OCI-M2 (cell line): ENCODE measurements around the gene RRP9.
"Not testable (repeated sequence)": the region's sequence is repeated elsewhere in the genome, so short reads cannot be mapped to it uniquely, and the experiment has no call there.

Source experiments
- DNase-seq: peaks from one replicate; lab custom pipeline; 2025; ENCODE audit not compliant: unreplicated experiment; lab: John Stamatoyannopoulos, UW

Gene RRP9, protein sequence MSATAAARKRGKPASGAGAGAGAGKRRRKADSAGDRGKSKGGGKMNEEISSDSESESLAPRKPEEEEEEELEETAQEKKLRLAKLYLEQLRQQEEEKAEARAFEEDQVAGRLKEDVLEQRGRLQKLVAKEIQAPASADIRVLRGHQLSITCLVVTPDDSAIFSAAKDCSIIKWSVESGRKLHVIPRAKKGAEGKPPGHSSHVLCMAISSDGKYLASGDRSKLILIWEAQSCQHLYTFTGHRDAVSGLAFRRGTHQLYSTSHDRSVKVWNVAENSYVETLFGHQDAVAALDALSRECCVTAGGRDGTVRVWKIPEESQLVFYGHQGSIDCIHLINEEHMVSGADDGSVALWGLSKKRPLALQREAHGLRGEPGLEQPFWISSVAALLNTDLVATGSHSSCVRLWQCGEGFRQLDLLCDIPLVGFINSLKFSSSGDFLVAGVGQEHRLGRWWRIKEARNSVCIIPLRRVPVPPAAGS

DNA sequence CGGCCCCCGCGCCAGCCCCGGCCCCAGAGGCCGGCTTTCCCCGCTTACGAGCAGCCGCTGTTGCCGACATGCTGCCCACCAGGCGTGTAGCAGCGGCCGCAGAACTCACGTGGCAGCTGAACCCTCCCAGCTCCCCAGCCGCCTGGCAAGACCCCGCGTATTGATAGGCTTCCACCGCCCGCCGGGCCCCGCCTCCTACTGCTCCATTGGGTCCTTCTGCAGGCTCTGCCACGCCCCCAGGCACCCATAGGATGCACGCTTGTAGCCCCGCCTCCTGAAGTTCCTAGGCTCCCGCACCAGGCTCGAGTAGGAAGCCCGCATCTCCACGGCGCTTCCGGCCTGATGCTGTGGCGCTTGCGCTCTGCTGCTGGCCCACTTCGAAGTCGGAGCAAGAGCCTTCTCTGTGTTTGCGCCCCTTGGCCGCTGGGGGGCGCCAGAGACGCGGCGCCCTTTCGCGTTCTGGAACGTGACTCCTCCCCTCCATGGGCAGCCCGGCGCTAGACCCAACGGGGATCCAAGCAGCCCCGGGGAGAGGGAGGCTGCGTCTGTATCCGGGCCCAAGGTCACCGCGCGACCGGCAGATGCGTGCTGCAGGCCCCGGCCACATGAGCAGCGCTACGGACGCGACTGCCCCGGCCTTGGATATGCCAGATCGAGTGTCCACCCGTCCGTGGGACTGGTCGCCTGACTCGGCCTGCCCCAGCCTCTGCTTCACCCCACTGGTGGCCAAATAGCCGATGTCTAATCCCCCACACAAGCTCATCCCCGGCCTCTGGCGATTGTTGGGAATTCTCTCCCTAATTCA lies at the start of gene RRP9, which contains the start of gene PARP3:
Gene RRP9, minus strand, starts transcription at position 107 of the 805 bp plus-strand sequence. Its CDS starts 37 bp downstream, at position 70.
Gene PARP3, plus strand, starts transcription at position 566 of the 805 bp plus-strand sequence. CDS start 993 bp downstream, outside the sequence.
- peak; percentile 94 for DNase-seq

DNA sequence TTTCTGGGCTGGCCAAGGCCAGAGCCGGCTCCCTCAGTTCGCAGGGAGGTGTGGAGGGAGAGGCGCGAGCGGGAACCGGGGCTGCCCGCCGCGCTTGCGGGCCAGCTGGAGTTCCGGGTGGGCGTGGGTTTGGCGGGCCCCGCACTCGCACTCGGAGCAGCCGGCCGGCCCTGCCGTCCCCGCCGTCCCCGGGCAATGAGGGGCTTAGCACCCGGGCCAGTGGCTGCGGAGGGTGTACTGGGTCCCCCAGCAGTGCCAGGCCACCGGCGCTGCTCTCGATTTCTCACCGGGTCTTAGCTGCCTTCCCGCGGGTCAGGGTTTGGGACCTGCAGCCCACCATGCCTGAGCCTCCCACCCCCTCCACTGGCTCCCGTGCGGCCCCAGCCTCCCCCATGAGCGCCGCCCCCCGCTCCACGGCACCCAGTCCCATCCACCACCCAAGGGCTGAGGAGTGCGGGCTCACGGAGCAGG lies 48.8 kb upstream of the RRP9 start:
- not testable (repeated sequence) for DNase-seq

DNA sequence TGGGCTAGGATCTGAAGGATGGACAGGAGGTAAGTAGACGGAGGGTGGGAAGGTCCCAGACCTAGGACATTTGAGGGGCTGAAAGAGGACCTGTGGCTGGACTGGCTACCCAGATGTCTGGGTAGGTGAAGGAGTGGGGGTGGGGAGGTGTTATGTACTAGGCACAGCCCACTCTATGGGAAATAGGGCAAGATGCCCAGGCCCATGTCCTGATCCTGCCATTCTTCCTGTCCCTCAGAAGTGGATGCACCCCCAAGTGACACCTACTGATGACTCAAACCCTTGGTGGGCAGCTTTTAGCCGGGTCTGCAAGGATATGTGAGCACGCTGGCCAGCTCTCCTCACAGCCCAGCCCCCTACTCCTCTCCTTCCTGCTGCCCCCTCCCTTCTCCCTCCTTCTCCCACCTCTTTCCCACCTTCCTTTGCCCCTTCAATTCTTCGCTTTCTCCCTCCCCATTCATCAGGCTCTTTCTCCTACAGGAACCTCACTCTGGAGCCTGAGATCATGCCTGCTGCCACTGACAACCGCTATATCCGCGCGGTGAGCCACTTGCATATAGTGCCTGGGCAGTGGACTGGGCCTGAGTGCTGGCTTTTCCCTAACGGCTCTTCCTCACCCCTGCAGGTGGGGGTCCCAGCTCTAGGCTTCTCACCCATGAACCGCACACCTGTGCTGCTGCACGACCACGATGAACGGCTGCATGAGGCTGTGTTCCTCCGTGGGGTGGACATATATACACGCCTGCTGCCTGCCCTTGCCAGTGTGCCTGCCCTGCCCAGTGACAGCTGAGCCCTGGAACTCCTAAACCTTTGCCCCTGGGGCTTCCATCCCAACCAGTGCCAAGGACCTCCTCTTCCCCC lies 46.8 kb upstream of the RRP9 start:
- DNase-seq = no peak

DNA sequence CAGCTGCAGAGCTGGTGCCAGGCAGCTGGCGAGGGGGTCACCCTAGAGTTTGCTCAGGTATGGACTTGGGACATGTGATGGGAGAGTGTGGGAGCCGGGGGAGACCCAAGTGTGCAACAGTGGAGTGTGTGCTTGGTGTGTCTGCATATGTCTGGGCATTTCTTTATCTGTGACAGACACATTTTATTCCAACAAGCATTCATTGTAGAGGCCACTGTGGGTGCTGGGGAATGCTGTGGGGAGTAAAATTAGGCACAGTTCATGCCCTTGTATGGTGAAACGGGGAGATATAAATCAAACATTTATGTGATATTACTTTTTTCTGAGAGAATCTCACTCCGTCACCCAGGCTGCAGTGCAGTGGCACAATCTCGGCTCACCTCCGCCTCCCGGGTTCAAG lies 45.9 kb upstream of the RRP9 start:
- DNase-seq = no peak

GRCh38 chr3:51986010-51986947 lies 44.6 kb upstream of the RRP9 start:
- no peak for DNase-seq

DNA sequence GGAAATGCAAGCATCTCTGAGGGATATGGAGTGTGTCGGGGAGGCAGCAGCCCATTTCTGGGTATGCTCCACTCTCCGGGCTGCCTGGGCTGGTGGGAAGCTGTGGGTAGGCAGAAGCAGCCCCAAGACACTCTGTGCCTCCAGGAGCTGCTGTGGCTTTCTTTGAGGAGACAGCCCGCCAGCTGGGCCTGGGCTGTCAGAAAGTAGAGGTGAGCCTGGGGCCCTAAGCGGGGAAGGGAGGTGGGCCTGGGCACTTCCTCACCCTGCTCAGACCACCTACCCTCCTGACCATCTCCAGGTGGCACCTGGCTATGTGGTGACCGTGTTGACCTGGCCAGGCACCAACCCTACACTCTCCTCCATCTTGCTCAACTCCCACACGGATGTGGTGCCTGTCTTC lies 43.4 kb upstream of the RRP9 start:
- no peak for DNase-seq

- DNase-seq = no peak
These were observed 42.6 kb upstream of the RRP9 start for GRCh38 chr3:51984269-51984647.

- no peak for DNase-seq
These were observed 42.0 kb upstream of the RRP9 start for GRCh38 chr3:51983578-51984268.

- DNase-seq = peak; percentile 59
These were observed 41.3 kb upstream of the RRP9 start, which contains the start of gene ACY1 for GRCh38 chr3:51982838-51983577. Gene ACY1, plus strand, starts transcription at chr3:51983535. Its CDS starts 530 bp downstream, at chr3:51984065.

GRCh38 chr3:51982352-51982837 lies 40.7 kb upstream of the RRP9 start:
- DNase-seq = no peak

DNA sequence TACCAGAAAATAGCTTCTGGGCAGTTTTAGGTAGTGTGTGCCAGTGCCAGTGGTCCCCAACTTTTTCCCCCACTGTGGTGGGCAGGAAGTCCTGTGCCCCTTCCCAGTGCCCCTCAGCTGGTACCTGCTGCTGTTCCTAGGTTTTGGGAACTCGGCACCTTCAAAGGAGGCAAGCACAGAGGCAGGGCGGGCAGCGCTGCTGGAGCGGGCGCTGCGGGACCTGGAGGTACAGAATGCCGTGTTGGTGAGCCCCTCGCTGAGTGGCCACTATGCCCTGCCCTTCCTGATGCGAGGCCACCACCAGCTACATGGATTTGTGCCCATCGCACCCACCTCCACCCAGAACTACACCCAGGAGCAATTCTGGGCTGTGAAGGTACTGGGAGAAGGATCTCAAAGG lies 38.5 kb upstream of the RRP9 start:
- no peak for DNase-seq

DNA sequence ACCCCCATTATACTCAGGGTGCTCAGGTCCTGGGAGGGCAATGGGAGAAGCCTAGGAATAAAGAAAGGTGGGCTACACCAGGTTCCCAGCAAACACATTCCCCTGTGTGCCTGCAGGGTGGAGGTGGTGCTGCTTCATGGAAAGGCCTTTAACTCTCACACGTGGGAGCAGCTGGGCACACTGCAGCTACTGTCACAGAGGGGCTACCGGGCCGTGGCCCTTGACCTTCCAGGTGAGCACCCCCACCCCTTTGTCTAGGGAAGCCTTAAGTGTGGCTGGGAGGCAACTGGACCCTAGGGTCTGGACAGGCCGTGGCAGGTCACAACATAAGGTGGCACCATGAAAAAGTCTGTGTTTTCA lies 36.4 kb upstream of the RRP9 start:
- DNase-seq = no peak

- no peak for DNase-seq
These were observed 35.9 kb upstream of the RRP9 start for GRCh38 chr3:51977446-51978142.

GRCh38 chr3:51975852-51976549 lies 34.3 kb upstream of the RRP9 start:
- no peak for DNase-seq

DNA sequence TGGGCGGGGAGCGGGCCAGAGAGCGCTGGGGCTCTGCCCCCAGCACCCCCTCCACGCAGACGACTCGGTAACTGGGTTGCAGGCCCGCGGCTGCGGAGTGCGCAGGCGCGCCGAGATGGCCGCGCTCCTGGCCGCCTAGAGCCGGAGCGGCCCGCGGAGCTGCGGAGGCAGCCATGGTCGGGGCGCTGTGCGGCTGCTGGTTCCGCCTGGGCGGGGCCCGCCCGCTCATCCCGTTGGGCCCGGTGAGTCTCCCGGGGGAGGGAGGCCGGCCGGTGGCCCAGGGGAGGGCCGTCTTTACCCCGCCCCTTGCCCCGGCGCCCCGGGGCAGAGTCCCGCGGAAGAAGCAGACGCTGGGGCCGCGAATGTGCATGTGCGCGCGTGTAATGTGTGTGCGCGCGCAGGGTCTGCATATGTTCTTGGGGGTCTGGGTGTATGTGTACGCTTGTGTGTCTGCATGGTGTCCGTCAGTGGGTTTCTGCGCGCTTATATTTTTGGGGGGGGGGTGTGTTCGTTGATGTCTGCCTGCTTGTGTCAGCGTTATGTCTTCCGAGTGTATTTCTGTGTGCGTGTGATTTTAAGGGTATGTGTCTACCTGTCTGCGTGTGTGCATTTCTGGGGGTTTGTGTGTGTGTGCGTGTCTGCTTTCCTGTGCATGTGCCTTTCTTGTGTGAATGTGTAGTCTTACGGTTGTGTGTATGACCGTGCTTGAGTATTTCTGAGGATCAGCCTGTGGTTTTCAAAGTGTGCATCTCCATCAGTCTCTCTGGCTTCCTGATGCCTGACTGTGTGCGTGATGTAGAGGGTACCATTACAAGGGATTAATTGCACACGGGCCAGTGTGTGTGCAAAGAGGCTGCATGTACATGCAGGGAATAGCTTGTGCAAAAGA lies 33.5 kb upstream of the RRP9 start, which contains the start of gene ABHD14A:
Gene ABHD14A, plus strand, starts transcription at position 102 of the 889 bp plus-strand sequence. Its CDS starts 72 bp downstream, at position 174.
- no peak for DNase-seq
